Pons (tissue), 1 donor: Measurements from ENCODE around the gene SRPK2.
"Not testable (repeated sequence)": the region's sequence is repeated elsewhere in the genome, so short reads cannot be mapped to it uniquely, and the experiment has no call there.

Source experiments
- DNase-seq: peaks from one replicate; pipeline ENCODE4 v3.0.0-alpha.2; 2016; ENCODE audit warnings: low spot score

SRPK2 gene

DNA sequence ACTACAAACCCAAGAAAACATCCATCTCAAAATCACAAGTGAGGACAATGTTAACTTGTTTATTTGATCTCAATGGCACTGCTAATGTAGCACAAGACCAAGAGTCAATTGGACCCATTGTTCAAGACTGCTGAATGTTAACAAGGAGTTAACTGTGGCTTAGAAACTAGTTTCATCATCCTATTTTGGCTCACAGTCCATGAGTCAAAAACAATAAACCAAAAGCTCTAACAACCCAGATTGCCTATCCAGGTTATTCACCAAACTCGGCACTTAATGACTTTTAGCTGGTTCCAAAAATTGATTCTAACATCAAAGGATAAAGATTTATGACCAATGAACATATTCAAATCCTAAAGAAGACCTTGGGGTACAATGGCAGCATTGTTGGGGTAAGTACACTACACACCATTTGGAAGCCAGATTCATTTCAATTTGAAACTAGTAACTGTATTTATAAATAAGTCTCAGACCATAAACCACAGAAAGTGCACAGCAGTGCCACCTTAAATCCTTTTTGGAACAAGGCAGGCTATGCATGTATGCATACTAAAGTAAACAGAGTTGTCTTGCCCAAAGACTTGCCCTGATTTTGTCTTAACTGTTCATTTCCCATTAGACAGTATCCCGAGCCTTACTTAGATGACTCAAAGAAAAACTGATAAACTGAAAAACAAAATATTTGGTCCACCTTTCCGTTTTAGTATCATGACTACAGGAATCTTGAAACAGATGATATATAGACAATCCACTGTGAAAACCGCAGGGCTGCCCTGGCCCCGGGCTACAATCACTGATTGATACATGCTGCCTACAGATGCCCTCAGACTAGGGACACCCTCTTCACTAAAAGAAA lies 84.5 kb downstream of the SRPK2 start:
- peak; percentile 99 for DNase-seq

- DNase-seq: not testable (repeated sequence)
Observed at GRCh38 chr7:105300587-105300986, 88.1 kb downstream of the SRPK2 start.

GRCh38 chr7:105298439-105298894 lies 90.3 kb downstream of the SRPK2 start:
- no peak for DNase-seq

- no peak for DNase-seq
Observed at GRCh38 chr7:105297985-105298384, 90.7 kb downstream of the SRPK2 start.

GRCh38 chr7:105297309-105297708 lies 91.4 kb downstream of the SRPK2 start:
- DNase-seq: no peak

GRCh38 chr7:105296491-105296890 lies 92.2 kb downstream of the SRPK2 start:
- no peak for DNase-seq

DNA sequence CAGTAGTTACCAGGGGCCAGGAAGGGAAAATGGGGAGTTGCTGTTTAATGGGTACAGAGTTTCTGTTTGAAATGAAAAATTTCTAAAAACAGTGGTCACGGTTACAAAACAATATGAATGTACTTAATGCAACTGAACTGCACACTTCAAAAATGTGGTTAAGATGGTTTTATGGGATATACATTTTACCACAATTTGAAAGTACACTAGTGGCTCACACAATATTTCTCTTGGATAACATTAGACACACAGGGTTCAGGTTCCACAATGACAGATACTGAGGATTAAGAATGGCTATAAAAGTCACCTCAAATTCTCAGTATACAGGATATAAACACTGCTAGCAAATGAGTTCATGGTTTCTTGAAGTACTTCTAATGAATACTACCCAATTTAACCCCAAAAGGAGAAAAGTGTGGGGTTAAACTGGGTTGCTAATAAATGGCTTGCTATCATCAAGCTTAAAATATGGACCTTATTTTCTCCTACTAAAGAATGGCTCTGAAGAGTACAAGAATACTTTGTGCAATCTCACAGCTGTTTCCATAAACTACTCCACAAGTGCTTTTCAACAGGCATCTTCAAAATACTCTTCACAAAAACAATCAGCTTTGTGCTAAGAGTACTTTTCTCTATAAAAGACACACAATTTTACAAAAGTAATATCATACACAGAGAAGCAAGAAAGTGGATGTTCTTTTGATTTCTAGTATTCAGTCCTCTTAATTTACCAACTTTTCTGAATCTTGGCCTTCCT lies 92.9 kb downstream of the SRPK2 start:
- no peak for DNase-seq

- not testable (repeated sequence) for DNase-seq
Observed at GRCh38 chr7:105294482-105294881, 94.2 kb downstream of the SRPK2 start.

GRCh38 chr7:105289704-105290103 lies 99.0 kb downstream of the SRPK2 start:
- DNase-seq: no peak

DNA sequence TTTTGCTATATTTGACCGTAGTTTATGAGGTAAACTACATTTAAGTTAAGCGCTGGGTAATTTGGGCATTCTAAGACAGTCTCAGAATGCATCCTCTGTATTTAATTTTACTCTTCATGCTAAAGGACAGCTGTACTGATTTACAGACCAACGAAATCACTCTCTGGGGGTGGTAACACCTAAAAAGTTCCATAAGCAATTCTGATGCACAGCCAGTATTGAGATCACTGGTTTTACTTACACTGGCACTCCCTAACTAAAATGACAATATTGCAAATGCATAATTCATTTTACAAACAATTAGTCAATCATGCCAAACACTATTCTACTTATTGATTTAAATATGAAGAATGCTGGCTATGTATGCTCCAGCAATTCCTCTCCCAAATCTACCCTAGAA lies 102.3 kb downstream of the SRPK2 start:
- DNase-seq: no peak

GRCh38 chr7:105285118-105285874 lies 103.4 kb downstream of the SRPK2 start:
- peak; percentile 75 for DNase-seq

DNA sequence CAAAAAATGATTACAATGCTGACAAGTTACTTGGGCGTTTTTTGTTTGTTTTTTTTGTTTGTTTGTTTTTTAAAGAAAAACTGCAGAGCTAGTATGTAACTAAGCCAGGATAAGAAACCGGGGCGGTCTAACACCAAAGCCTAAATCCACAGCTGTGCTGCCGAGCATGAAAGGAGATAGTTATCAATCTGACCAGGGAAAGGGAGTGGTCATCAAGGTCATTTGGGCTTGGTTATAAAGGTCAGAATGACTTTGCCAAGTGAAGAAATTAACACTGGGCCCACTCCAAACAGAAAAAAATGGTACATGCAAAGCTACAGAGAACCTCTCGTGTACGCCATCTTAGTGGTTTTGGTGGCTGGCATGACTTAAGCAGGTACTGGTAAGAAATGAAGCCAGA lies 104.7 kb downstream of the SRPK2 start:
- DNase-seq: no peak

- no peak for DNase-seq
Observed at GRCh38 chr7:105281966-105282365, 106.8 kb downstream of the SRPK2 start.

GRCh38 chr7:105279688-105280007 lies 109.1 kb downstream of the SRPK2 start:
- no peak for DNase-seq

GRCh38 chr7:105278973-105279687 lies 109.6 kb downstream of the SRPK2 start:
- no peak for DNase-seq

- no peak for DNase-seq
Observed at GRCh38 chr7:105278565-105278964, 110.2 kb downstream of the SRPK2 start.

- DNase-seq: no peak
Observed at GRCh38 chr7:105277341-105277740, 111.4 kb downstream of the SRPK2 start.

GRCh38 chr7:105270117-105270516 lies 118.6 kb downstream of the SRPK2 start:
- DNase-seq: no peak

DNA sequence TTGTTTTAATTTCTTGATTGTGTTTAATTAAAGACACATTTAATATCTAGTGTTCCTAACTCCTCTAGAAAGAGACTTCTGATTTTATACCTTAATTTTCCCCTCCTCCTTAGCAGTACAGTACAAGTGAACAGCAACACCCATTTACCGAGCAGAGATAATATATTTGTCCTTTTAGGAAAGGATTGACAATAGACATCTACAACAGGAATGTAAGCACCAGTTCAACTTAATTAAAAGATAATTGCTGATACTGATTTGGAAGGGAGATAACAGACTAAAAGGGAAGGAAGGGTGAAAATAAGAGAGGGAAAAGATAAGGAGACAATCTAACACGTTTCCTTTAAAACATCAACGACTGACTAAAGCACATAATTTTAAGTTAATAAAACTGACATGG lies 119.3 kb downstream of the SRPK2 start:
- peak; percentile 74 for DNase-seq

GRCh38 chr7:105268511-105269392 lies 120.0 kb downstream of the SRPK2 start:
- peak; percentile 94 for DNase-seq

- DNase-seq: peak; percentile 44
Observed at GRCh38 chr7:105268056-105268455, 120.7 kb downstream of the SRPK2 start.
